ENCODE results near the gene RUBCNL. TPM values are rescaled to one million over a fixed set of nuclear protein-coding genes. Genes with fewer than 3 reads are reported as not detected.

The RUBCNL gene
- total and polyA plus RNA-seq, 9 of the 15 experiments (the other 6 are each of a cell fraction or from before 2014, with no cell fraction given) = 0.04 to 0.35 (median 0.12) TPM; not detected in 3

DNA sequence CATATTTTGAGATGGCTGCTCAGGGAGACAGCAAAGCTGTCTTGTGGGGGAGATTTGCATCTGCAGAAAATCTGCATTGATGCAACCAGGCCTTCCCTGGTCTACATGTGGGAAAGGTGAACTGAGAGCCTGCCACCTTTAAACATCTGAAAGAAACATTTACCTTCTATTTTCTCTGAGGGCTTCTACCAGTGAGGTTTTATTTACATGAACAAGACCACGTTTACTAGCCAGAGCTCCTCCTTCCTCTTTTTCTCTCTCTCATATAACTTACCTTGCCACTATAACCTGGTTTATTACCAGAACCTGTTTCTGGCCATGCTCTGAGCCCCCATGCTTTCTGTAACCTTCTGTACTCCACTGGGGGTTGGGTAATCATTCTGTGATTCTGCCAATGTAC is 14.4 kb upstream of the RUBCNL start:
- in situ Hi-C loops (cut with MboI) = no loop called here
- no peak for FAIRE-seq
- no TSS peak for BruUV-seq (replicated peaks)
- Histone ChIP-seq H3K4me3 (no peak overlapping the region), H3K79me2 (ENCODE audit: control insufficient read depth, insufficient read depth, low read length) (no peaks in the 10 kb centered on the region), H3K9me3 (replicated peaks; ENCODE audit: control insufficient read depth, insufficient read depth, low read depth, low read length) (no peaks in the 10 kb centered on the region), H3K9me1 (ENCODE audit: control insufficient read depth, insufficient read depth, low read length) (no peaks in the 10 kb centered on the region), H3K4me2 (ENCODE audit: insufficient read depth, low read length) (no peak overlapping the region), H3K36me3 (ENCODE audit: control insufficient read depth, insufficient read depth, low read length) (no peaks in the 10 kb centered on the region), H3K9ac (ENCODE audit: insufficient read depth in 1 of 2, low read depth in 2 of 2, low read length in 2 of 2) (no peak overlapping the region), H4K20me1 (replicated peaks; ENCODE audit: control insufficient read depth, insufficient read depth, low read length) (no peaks in the 10 kb centered on the region), H3K27ac (ENCODE audit: extremely low read depth, low read depth, low read length) (no peak overlapping the region), H3K4me1 (replicated peaks in 1 of 2; ENCODE audit: control insufficient read depth in 2 of 2, insufficient read depth in 2 of 2, low read length in 2 of 2) (no peaks in the 10 kb centered on the region; a peak in 1 of 5 replicates), H3K27me3 (ENCODE audit: control insufficient read depth in 2 of 2, insufficient read depth in 2 of 2, low read length in 2 of 2) (peaks cover 0 to 8% of the 10 kb centered on the region in 2 experiments; a peak in 2 of 5 replicates), H2AFZ (ENCODE audit: low read depth, low read length) (no peak overlapping the region)
- intact Hi-C loops (cut with micrococcal nuclease) = no loop called here
- ChIA-PET CTCF (ENCODE audit: low intra/inter-chr PET ratio) (no interaction called here), POLR2A (no interaction called here)
- no peak for DNase-seq (ENCODE audit: extremely low read depth in 1 of 4, low spot score in 3 of 4)
- no peak for ATAC-seq
- WGBS (ENCODE audit: insufficient coverage, low coverage, missing lambda C conversion rate) = 0% methylated on average over 1 of the region's 1 CpG
- TF ChIP-seq RCOR1 (IDR thresholded peaks at IDR 0.05; ENCODE audit: borderline replicate concordance in 1 of 2, low read depth in 2 of 2, low read length in 2 of 2) (no peak), E2F4 (CRISPR knock-in tag; IDR thresholded peaks at IDR 0.05; ENCODE audit: low read depth) (no peak), ZNF780A (CRISPR knock-in tag; IDR thresholded peaks at IDR 0.05) (no peak), SMC3 (conservative IDR thresholded peaks at IDR 0.05; ENCODE audit: insufficient read depth, low read depth, low read length) (no peak), PRMT5 (CRISPR knock-in tag; IDR thresholded peaks at IDR 0.05) (no peak), ZZZ3 (IDR thresholded peaks at IDR 0.05) (no peak), SIN3A (IDR thresholded peaks at IDR 0.05; ENCODE audit: borderline replicate concordance in 2 of 2, control insufficient read depth in 1 of 2, low read depth in 2 of 2, low read length in 2 of 2) (no peak), NCOR1 (IDR thresholded peaks at IDR 0.05) (no peak), MCM5 (IDR thresholded peaks at IDR 0.05; ENCODE audit: low read depth) (no peak), ZNF583 (CRISPR knock-in tag; IDR thresholded peaks at IDR 0.05) (no peak)
- TF ChIP-seq, protein P1, sequence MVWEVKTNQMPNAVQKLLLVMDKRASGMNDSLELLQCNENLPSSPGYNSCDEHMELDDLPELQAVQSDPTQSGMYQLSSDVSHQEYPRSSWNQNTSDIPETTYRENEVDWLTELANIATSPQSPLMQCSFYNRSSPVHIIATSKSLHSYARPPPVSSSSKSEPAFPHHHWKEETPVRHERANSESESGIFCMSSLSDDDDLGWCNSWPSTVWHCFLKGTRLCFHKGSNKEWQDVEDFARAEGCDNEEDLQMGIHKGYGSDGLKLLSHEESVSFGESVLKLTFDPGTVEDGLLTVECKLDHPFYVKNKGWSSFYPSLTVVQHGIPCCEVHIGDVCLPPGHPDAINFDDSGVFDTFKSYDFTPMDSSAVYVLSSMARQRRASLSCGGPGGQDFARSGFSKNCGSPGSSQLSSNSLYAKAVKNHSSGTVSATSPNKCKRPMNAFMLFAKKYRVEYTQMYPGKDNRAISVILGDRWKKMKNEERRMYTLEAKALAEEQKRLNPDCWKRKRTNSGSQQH (CRISPR knock-in tag; IDR thresholded peaks at IDR 0.05) = no peak
- TF ChIP-seq, protein P2, sequence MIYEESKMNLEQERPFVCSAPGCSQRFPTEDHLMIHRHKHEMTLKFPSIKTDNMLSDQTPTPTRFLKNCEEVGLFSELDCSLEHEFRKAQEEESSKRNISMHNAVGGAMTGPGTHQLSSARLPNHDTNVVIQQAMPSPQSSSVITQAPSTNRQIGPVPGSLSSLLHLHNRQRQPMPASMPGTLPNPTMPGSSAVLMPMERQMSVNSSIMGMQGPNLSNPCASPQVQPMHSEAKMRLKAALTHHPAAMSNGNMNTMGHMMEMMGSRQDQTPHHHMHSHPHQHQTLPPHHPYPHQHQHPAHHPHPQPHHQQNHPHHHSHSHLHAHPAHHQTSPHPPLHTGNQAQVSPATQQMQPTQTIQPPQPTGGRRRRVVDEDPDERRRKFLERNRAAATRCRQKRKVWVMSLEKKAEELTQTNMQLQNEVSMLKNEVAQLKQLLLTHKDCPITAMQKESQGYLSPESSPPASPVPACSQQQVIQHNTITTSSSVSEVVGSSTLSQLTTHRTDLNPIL (CRISPR knock-in tag; IDR thresholded peaks at IDR 0.05) = no peak

Measured in K562 (cell line).